ENCODE results near the gene DDX39A. TPM values are rescaled to one million over a fixed set of nuclear protein-coding genes. Genes with fewer than 3 reads are reported as not detected.

DDX39A gene
- total and polyA plus RNA-seq, 2 of the 8 experiments (the other 6 are each of a cell fraction or from before 2014, with no cell fraction given), result 139 TPM

DNA sequence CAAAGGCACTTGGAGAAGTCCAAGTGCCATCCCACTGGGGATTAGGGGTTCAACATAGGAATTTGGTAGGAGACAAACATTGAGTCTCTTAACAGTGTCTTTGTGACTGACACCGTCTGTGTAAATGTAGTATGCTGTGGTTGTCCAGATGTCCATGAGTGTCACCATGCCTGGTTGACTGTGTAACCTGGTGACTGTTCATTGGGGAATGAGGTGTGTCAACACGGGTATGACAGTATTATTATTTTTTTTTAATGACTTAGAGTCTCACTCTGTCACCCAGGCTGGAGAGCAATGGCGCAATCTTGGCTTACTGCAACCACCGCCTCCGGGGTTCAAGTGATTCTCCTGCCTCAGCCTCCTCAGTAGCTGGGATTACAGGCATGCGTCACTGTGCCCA is 30.2 kb upstream of the DDX39A start:
- FAIRE-seq (no peak), DNase-seq (ENCODE audit: low read depth in 1 of 2, low spot score in 2 of 2) (no peak)
- H3K56ac ChIP-seq (replicated peaks; ENCODE audit: insufficient read length, low read depth, low read length), result no peak overlapping the region
- peaks cover 12 to 42% (median 28%) of the 10 kb centered on the region in 4 experiments; a peak in 7 of 8 replicates for H3K36me3 ChIP-seq (ENCODE audit: control insufficient read depth in 2 of 4, insufficient read depth in 4 of 4, low read length in 3 of 4)
- no peak overlapping the region for H4K5ac ChIP-seq (ENCODE audit: insufficient read length, low read depth, low read length)
- no peaks in the 10 kb centered on the region for H3K9me3 ChIP-seq (ENCODE audit: insufficient read depth in 2 of 2, low read depth in 1 of 2, low read length in 1 of 2)
- 97% methylated on average over 6 of the region's 6 CpGs; no CpG with 5 or more reads in 1 of the 2 experiments for WGBS, 2 experiments (ENCODE audit: extremely low coverage in 1 of 2, insufficient coverage in 1 of 2, insufficient read length in 1 of 2, insufficient replicate concordance in 2 of 2, low coverage in 1 of 2, low lambda C conversion rate in 2 of 2, missing lambda C conversion rate in 1 of 2)
- no peaks in the 10 kb centered on the region; the same call in 1 of the 2 replicates for H3K23me2 ChIP-seq (ENCODE audit: low read depth, low read length)
- H4K20me1 ChIP-seq (replicated peaks in 1 of 2; ENCODE audit: control insufficient read depth in 1 of 2, insufficient read depth in 2 of 2, low read length in 2 of 2), result peaks cover 7 to 9% of the 10 kb centered on the region in 2 experiments
- no peak overlapping the region for H3K27ac ChIP-seq (ENCODE audit: low read depth, low read length)
- H3K79me2 ChIP-seq (ENCODE audit: control insufficient read depth in 1 of 2, insufficient read depth in 2 of 2, low read length in 2 of 2), result no peaks in the 10 kb centered on the region
- no peak overlapping the region for H3K4me3 ChIP-seq (ENCODE audit: extremely low read depth in 1 of 4, insufficient read depth in 2 of 4, low read depth in 3 of 4, low read length in 4 of 4)
- H2BK120ac ChIP-seq (replicated peaks; ENCODE audit: low read depth, low read length), result no peak overlapping the region
- no peak overlapping the region for H2BK5ac ChIP-seq (ENCODE audit: low read depth, low read length)
- no peak overlapping the region for H3K23ac ChIP-seq (ENCODE audit: insufficient read length)
- no peak overlapping the region for H2AK5ac ChIP-seq (ENCODE audit: low read depth, low read length)
- ChIA-PET CTCF (ENCODE audit: partially characterized antibody) (interaction anchor here (0.7 to 2.8 kb wide), 3 partner anchors 19 to 334 kb away, joined by 3 to 19 read pairs (median 3); partner anchors contain the start of gene PKN1), POLR2A (ENCODE audit: partially characterized antibody) (interaction anchor here (1.3 kb wide), 1 partner anchor 38 kb away, joined by 3 read pairs; no protein-coding TSS in a partner anchor)
- no peaks in the 10 kb centered on the region for H3K27me3 ChIP-seq (replicated peaks in 1 of 4; ENCODE audit: control insufficient read depth in 3 of 4, extremely low read depth in 1 of 4, insufficient read depth in 3 of 4, low read length in 3 of 4)
- no peak overlapping the region for H2AFZ ChIP-seq (ENCODE audit: low read length)
- H2BK12ac ChIP-seq (ENCODE audit: low read depth, low read length), result no peak overlapping the region
- no peak overlapping the region for H2BK15ac ChIP-seq (ENCODE audit: low read length)
- no peak overlapping the region for H2BK20ac ChIP-seq (ENCODE audit: low read length)
- H3K79me1 ChIP-seq (ENCODE audit: low read depth, low read length), result peaks cover 2% of the 10 kb centered on the region; the same call in 1 of the 2 replicates
- H4K8ac ChIP-seq (ENCODE audit: extremely low read depth, insufficient read depth, low read length), result no peak overlapping the region
- no peak overlapping the region for H4K91ac ChIP-seq (replicated peaks; ENCODE audit: insufficient read length, low read length)
- no peak overlapping the region for H3K9ac ChIP-seq (replicated peaks in 1 of 4; ENCODE audit: extremely low read depth in 1 of 4, low read depth in 3 of 4, low read length in 3 of 4)
- peaks cover 0 to 4% (median 0%) of the 10 kb centered on the region in 4 experiments; a peak in 1 of 7 replicates for H3K4me1 ChIP-seq (replicated peaks in 1 of 4; ENCODE audit: control insufficient read depth in 3 of 4, insufficient read depth in 4 of 4, low read length in 3 of 4)
- H3K18ac ChIP-seq (ENCODE audit: extremely low read depth, low read length), result no peak overlapping the region
- H3K4ac ChIP-seq (replicated peaks; ENCODE audit: insufficient read length, low read depth, low read length), result no peak overlapping the region
- H3K4me2 ChIP-seq (ENCODE audit: insufficient read depth in 1 of 2, low read depth in 2 of 2, low read length in 2 of 2), result no peak overlapping the region
- H3K14ac ChIP-seq (ENCODE audit: insufficient read length), result no peak overlapping the region
- TF ChIP-seq TBP (IDR thresholded peaks at IDR 0.05; ENCODE audit: low read depth, low read length), result no peak
- TF ChIP-seq TEAD4 (IDR thresholded peaks at IDR 0.05; ENCODE audit: low read depth, low read length), result no peak
- no peak for TF ChIP-seq SP2 (IDR thresholded peaks at IDR 0.05; ENCODE audit: low read length)
- no peak for TF ChIP-seq SIN3A (conservative IDR thresholded peaks at IDR 0.05 in 1 of 2, IDR thresholded peaks at IDR 0.05 in 1 of 2; ENCODE audit: low read depth in 1 of 2, low read length in 2 of 2)
- TF ChIP-seq EZH2 (IDR thresholded peaks at IDR 0.05; ENCODE audit: low read depth, low read length, severe bottlenecking), result no peak
- TF ChIP-seq ATF2 (IDR thresholded peaks at IDR 0.05; ENCODE audit: low read length), result no peak
- TF ChIP-seq CREB1 (IDR thresholded peaks at IDR 0.05), result no peak
- TF ChIP-seq TAF7 (optimal IDR thresholded peaks at IDR 0.05; ENCODE audit: borderline replicate concordance, low read depth, low read length), result no peak
- TF ChIP-seq BCL11A (IDR thresholded peaks at IDR 0.05; ENCODE audit: low read depth in 2 of 2, low read length in 2 of 2), result no peak
- TF ChIP-seq, protein P1, sequence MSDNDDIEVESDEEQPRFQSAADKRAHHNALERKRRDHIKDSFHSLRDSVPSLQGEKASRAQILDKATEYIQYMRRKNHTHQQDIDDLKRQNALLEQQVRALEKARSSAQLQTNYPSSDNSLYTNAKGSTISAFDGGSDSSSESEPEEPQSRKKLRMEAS (IDR thresholded peaks at IDR 0.05), result no peak
- no peak for TF ChIP-seq CBX8 (IDR thresholded peaks at IDR 0.05; ENCODE audit: borderline replicate concordance, low read depth, low read length)
- TF ChIP-seq SAP30 (IDR thresholded peaks at IDR 0.05; ENCODE audit: insufficient read depth, insufficient replicate concordance, low read length), result no peak

Data from H1 (cell line).